CD4-positive, alpha-beta T cell treated with Interleukin-15 for 1 hour (primary cell): Measurements from ENCODE around the gene FRMD1.

Experiments used
- DNase-seq: peaks from one replicate; pipeline ENCODE4 v3.0.0-alpha.2; 2020

Gene FRMD1

DNA sequence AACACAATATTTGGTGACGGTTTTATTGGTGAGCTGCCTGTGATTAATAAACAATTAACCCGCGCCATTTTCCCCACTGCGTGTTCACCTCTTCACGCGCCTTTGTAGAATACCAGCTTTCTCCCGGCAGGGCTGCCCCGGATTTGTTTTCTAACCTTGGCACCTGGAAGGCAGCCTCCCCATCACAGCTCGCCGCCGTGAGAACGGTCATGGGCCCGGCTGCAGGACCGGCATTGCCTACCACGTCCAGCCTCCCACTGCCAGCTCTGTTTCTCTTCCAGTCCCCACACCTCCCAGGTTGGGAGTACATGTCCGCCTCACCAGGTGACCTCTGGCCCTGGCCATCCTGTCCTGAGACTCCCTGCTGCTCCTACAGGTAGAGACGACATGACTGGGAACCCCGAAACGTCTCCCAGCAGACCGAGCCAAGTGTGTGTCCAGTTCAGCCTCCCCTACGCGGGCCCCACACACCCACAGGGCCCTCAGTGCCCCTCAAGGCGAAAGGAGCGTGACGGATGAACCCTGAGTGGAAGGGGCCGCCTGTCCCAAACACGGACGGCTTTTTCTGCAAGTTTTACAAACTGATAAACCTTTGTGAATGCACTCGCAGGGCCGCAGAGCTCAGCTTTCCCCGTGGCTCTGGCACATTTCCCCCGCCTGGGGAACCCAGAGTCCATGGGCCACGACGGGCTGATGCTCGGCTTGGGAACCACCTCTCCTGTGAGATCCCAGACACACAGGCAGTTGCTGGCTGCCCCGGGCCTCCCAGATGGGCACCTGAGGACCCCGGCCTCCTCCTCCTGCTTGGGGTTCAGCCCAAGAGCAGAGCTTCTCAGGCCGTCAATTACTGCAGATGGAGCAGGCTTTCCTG is 25.7 kb downstream of the FRMD1 start:
- DNase-seq, result no peak

DNA sequence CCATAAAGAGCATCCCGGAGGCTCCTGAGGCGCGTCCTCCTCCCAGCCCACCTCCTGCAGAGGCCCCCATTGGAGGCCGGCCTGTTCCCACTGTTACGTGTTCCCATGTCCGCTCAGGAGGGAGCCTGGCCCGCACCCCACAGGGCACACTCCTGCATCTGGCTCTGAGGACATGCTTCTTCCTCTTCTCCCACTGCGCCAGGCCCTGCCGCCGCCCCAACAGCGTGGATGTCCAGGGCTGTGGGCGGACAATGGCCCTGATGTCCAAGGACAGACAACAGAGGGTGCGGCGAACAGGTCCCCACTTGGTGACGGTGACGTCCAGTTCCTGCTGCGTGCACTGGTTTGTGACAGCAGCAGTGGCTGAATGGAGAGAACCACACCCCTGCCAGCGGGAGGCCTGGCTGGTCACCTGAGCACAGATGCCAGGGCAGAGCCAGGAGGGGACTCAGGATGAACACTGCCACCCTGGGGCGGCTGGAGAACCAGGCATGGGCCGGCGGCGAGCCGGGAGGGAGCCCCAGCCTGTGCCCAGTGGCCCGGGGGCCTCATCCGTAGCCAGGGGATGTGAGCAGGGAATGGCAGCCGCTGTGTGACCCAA is 26.6 kb downstream of the FRMD1 start:
- DNase-seq, result no peak

DNA sequence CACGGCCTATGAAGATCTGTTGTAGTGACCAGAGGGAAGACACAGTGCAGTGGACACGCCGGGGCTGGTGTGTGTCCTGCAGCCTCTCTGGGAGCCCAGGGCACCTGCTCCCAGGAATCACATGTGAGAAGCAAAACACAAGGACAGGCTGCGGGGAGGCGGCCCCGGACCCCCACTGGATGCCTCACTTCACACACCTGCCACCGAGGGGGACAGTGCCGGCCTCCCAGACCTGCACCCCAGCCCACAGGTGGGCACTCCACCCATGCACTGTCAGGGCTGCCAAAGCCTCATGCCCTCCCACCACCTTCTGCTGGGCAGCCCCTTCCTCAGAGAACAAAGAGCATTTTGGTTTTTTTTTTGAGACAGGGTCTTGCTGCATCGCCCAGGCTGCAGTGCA is 27.4 kb downstream of the FRMD1 start:
- no peak for DNase-seq

DNA sequence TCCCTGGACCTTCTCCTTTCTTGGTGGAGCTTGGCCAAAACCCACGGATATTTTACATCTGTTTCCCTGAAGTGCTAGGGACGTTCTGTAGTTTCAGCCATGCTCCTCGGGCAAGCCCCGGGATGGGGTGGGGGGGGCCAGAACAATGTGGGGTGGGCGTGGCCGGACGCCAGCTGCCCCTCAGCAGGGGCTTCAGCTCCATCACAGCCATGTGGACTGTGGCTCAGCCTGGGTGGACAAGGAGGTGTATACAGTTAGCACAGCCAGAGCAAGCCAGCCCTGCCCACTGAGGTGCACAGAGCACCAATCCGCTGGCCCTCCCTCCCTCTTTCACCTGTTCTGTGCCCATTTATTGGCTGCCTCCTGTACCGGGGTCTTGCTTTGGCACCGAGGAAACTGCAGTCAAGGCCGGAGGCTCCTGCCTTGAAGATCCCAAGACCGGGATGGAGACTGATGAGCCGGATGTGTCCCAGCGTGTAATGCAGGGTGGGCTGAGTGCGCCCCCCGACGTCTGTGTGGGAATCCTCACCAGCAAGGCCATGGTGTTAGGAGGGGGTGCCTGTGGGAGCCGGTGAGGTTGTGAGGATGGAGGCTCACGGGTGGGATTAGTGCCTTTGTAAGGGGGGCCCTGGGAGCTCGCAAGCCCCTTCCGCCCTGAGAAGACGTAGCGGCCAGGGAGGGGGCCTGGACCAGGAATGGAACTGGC is 28.0 kb downstream of the FRMD1 start:
- no peak for DNase-seq

DNA sequence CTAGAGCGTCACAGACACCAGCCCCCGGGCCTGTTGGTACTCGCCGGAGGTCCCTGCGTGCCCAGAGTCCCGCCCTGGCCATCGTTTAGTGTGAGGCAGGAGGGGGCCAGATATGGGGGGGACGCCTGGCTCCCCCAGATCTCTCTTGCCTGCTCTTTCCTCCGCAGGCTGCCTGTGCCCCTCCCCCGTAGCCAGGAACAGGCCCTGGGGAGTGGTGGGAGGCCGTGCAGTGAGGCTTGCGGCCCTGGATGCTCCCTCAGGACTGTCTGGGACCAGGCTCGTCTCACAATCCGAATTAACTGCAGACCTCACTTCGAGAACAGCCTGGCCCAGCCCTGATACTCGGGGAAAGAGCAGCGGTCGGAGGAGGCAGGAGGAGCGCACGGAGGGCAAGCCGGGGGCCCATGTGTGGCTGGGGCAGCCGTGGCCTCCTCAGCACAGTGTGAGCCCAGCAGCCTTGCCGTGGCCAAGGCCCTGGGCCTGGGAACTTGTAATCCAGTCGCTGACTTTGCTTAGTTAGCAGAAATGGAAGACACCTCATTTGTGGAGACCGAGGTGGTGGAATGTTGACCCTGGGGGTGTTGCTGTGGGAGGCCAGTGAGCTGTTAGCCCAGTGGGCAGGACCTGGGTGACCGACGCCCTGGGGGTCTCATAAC is 28.7 kb downstream of the FRMD1 start:
- no peak for DNase-seq

DNA sequence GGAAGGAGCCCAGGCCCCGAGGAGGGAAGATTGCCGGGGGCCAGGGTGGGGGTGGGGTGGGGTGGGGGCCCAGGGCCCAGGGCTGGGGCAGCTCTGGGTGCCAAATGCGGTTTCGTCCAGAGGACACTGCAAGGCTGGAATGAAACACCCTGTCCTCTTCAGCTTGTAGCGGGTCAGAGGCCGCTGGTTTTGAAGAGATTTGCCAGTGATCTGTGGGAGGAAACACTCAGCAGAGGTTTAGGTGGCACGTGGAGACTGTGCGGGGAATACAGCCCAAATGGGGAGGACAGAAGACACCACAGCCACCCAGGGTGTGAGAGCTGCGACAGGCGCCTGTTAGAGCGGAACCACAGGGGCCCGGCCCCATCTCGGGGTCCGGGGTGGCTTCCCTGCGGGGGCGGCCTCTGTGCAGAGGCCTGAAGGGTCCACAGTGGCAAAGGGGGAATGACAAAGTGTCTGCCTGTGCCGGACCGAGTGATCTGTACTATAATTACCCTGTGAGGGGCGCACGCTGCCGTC is 29.2 kb downstream of the FRMD1 start:
- no peak for DNase-seq

DNA sequence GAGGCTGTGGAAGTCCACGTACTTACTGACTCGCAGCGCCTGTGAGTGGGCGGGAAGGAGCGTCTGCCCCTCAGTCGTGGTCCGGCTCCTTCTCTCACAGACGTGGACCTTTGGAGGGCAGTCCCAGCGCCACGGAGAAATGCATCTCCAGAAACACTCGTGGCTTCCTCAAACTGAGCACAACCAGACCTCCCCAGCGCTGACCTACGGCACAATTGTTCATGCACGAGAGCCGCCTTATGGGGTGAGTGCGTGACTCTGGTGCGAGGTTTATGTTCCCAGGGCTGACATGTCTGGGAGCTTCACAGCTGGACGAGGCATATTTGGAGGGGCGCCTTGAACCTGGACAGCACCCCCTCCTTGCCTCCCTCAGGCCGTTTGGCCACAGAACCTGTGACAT is 29.7 kb downstream of the FRMD1 start:
- no peak for DNase-seq

DNA sequence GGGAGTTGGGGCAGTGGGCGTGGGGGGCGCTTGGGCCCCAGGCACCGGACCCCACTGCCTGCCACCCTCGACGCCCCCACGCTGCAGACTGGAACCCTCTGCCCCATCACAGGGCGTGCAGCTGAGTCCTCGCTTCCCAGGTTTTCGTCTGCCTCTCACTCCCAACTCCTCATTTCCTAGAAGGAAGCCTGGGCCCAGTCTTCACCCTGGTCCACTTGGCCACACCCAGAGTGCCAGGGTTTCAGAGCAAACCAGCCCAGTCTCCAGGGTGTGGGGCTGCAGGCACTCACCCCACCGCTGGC is 30.3 kb downstream of the FRMD1 start:
- DNase-seq, result no peak

DNA sequence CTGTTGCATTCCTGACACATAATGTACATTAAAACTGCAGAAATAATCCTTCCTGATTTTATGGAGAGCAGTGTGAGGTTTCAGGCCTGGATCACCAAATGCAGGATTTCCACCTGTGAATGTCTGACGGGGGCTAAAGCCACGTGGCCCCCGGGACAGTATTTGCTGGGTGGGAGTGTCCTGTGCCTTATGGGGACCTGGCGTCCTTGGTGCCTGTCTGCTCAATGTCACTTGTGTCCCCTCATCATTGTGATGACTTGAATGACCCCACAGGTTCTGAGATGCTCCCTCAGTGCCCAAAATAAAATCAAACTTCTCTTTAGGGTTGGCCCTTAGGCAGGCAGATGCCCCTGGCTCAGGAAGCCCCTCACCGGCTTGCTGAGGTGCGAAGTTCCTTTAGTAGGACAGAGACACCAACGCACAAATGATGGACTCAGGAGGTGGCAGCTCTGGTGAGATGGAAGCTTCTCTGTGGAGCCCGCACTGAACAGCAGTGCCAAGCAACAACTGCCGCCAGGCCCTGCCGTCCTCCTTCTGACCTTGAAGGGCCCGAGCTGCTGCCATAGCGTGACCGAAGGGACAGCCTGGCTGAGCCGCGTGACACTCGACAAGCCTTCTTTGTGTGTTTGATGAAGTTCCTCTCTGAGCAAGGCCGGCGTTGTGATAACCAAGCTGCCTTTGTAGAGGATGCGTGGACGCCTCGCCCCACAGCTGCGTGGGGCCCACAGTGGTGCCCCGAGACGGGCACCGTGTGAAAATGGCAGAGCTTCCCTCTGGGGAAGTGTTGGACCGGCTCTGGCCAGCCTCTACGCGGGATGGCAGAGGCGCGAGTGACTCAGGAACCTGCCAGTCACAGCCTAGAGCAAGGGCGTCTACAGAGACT is 30.9 kb downstream of the FRMD1 start:
- DNase-seq, result no peak

DNA sequence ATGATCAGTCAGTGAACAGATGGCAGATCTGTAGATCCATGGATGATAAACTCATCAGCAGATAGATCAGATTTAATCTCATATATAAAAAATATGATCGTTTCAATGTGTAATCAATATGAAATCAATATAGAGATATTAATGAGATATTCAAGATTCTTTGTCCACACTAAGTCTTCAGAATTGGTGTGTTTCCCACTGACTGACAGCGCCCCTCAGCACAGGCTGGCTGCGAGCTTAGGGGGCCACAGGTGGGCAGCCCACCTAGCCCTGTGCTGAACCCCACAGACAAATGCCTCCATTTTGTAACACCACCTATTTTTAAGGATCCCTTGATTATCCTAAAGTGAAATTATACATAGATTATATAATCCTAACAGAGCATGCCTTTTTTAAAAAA is 32.3 kb downstream of the FRMD1 start:
- DNase-seq, result no peak

DNA sequence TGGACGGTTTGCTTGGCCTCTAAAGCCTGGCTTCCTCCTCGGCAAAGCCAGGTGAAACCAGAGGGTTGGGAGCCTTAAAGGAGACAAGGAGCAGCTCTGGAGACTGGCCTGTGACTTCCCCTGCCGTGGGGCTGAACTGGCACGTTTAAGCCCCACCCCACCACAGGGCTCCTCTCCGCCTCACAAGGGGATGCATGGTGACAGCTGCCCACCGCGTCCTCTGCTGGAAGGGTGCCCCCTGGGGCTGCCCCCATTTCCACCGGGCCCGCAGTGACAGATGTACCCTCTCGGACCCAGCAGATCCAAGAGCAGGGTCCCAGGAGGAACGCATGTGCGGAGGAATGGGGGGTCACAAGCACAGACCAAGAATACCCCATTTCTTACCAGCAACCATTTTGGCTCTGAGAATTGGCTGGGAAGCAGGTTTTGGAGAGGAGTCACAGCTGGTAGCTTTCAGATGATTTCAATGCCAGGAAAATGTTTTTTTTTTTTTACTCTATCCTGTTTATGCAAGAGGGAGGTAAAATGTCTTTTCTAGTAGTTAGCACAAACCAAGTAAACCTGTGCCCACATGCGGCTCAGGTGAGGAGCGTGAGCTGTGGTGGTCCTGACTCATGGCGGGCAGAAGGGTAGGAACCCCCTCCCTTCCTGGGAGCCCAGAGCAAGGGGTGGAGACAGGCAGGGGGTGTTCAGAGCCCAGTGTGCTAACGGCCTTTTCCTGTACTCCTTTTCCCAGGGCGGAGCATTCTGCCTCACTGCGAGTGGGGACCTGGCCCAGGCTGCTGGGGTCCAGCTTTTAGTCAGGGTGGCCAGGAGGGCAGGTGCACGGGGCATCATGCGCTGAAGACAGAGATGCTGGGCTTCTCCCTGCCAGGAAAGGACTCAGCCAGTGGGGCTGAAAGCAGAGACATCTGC is 33.0 kb downstream of the FRMD1 start:
- DNase-seq, result no peak

DNA sequence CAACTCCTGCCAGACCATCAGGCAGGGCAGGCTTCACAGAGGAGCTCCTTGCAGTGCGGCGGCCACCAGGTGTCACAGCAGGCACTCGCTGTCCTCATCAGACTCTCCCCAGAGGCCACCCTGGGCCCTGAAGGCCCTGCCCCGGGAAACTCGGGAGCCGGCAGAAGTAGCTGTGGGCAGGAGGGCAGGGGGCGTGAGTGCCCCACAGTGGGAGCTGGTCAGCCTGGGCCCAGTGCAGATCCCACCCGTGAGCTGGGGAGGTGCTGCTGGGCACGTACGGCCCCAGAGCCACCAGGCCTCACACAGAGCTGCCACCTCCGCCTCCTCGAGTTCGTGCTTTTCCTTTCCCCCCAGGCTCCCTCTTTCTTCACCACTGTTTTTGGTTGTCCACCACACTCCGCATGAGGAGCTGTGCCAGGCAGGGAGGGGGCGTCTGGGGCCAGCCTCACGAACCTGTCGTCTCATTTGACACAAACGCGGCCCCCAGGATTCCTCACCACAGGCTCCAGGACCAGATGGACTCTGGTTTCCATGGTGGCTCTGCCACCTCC is 33.8 kb downstream of the FRMD1 start:
- DNase-seq, result no peak

DNA sequence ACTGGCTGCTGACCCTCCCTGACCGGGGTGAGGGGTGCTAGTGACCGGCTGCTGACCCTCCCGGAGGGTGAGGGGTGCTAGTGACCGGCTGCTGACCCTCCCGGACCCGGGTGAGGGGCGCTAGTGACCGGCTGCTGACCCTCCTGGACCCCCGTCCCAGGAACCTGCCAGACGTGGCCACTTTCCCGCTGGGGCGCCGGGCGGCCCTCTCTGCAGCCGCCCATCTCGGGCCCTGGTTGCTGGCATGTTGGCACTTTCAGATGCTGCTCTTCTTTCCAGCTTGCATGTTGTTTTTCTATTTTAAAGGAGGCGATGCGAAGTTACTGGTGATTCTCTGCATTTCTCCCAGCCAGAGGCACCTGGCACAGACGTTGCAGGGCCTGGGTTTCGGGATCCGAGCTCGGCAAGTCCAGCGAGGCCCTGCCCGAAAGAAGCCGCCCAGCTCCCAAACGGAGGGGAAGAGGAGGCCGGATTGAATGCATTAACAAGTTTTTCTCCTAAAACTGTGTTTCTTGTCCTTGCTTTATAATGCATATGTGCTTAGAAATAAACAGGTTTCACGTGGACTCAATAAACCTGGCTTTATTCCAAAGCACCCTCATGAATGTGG is 34.4 kb downstream of the FRMD1 start:
- no peak for DNase-seq

DNA sequence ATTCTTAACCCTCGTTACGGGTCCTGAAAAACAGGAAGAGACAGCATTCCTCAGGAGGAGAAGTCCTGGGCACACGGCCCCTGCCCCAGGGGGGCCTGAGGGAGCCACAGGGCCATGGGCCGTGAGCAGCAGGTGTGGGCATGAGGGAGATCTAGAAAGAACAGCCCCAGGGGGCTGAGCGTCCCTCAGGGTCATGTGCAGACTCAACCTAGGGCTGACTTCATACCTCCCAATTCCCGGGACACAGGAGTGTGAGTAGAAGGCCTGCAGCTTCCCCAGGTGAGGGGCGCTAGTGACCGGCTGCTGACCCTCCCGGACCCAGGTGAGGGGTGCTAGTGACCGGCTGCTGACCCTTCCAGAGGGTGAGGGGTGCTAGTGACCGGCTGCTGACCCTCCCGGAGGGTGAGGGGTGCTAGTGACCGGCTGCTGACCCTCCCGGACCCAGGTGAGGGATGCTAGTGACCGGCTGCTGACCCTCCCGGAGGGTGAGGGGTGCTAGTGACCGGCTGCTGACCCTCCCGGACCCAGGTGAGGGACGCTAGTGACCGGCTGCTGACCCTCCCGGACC is 35.1 kb downstream of the FRMD1 start:
- no peak for DNase-seq

DNA sequence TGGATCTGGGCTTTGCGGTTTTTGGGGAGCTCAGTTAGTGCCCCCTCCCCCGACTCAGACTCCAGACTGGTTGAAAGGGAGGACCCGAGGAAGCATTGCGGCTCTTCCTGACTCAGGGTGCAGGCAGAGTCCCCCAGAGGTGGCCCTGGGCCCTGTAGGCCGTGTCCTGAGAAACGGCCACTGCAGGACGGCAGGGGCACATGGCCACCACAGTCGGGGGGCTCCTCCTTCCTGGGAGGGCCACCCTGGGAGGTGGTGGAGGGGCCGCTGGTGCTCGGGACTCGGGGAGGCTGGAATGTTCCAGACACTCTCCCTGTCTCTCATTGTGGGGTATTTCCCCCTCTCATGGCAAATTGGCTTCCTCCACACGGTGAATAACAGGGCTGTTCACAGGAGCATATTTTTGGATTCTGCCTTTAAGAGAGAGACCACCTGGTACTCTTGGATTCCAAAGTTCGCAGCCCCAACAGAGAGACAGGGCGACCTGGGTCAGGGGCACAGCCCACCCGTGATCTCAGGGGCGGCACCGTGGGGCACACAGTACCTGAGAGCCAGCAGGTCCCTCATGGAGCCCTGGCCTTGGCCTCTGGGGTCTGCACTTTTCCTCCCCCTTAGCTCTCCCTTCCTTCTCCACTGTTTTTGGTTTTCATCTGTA is 35.7 kb downstream of the FRMD1 start:
- no peak for DNase-seq

DNA sequence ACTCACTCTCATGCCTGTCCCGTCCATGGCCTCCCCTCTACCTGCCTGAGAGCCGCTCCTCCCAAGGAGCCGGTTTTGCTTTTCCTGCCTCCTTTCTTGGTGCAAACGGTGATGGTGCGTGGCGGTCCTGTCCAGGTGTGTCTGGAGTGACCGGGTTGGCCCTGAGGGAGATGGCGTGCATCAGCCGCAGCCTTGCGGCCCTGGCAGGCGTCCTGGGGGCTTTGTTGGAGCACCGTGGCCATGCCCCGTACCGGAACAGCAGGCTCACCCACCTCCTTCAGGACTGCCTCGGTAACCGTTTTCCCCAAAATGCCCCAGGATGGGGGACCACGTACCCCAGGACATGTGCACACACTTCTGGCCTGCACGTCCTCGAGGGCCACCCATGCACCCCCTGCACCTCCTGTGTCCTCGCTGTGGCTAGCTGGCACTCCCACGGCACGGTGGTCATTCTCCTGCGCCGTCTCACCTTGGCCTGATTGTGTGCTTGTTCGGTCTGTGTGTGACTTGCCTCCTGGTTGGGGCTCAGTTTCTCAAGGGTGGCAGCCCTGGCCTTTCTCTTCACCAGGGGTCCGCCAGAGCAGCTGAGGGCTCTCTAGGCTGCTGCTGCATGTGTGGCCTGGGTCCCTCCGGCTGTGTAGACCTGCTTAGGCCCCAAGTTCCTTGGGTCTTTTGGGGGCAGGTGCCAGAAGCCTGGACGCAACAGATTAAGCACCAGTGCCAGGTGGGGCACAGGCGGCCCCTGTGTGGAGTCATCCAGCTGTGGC is 36.4 kb downstream of the FRMD1 start:
- no peak for DNase-seq

DNA sequence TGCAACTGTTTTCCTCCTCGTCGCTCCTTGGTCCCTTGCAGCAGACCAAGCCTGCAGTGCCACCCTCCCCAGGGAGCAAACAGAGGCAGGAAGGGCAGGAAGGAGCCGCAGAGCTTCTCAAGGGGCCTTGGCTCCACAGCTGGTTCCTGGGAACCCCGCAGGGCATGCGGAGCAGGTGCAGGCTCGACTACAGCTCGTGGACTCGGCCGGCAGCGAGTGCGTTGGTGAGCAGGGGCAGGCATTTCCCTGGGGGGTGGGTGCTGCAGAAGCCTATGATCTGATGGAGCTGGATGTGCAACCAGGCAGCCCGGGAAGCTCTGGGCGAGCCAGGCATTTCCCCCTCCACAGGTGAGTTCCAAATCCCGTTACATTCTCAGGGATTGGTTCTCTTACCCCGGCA is 37.1 kb downstream of the FRMD1 start:
- no peak for DNase-seq

DNA sequence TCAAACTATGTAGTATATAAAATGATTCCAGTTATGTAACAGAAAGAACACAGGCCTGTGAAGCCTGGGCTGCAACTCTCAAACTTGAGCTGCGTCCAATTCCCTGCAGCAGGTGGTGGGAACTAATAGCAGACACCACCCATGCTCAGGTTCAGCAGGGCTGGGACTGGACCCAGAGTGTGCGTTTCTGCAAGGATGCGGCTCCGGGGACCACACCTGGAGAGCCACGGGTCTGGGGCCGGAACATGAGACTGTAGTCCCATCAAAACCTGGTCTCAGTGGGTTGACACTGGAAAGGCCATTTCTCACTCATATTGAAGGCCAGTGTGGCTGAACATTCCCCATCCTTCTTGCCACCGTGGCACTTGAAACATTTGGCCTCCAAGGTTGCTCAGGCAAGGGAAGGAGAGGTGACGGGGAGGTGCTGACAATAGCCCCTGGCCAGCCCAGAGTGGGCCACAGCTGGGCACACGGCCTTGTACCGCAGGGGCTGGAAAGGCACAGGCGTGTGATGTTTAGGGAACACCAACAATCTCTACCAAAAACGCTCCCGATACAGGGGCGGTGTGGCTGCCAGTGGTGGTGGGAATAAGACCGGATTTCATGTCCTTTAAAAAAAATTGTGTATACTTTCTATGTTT is 38.0 kb downstream of the FRMD1 start:
- no peak for DNase-seq
